NB4 (cell line): ENCODE measurements around the gene BBX.
"Not testable (repeated sequence)": the region's sequence is repeated elsewhere in the genome, so short reads cannot be mapped to it uniquely, and the experiment has no call there.

Experiments
- MYC ChIP-seq: IDR thresholded peaks from 2 replicates; pipeline ENCODE4 v1.6.1; 2011; ENCODE audit warnings: low read depth, low read length
- POLR2A ChIP-seq: IDR thresholded peaks from 2 replicates; pipeline ENCODE4 v1.6.1; 2011; ENCODE audit warnings: mild to moderate bottlenecking; ENCODE audit not compliant: insufficient read length; ENCODE audit errors: extremely low read depth
- TF ChIP-seq, protein P1 (sequence below): IDR thresholded peaks from one replicate; pipeline ENCODE4 v1.5.1; 2012; ENCODE audit warnings: low read depth, low read length
- TF ChIP-seq, protein P2 (sequence below): IDR thresholded peaks from 2 replicates; pipeline ENCODE4 v1.6.1; 2011; ENCODE audit warnings: low read depth, low read length

DNA sequence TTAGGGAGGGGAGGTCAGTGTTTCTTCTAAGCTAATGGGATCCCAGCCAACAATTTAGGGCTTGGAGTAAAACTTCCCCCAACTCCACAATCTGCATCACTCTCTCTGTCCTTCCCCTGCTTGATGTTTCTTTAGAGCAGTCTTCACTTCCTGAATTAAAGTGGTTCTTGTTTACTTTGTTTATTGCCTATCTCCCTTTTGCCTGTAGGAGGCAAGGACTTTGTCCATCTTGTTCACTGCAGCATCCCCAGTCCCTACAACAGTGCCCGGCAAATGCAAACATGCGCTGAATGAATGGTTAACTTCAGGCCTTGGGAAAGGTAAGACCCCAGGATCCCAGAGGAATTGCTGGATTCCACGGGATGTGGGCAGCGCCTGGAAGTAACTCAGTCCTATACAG is 312.2 kb downstream of the BBX start:
- TF ChIP-seq, protein P1, sequence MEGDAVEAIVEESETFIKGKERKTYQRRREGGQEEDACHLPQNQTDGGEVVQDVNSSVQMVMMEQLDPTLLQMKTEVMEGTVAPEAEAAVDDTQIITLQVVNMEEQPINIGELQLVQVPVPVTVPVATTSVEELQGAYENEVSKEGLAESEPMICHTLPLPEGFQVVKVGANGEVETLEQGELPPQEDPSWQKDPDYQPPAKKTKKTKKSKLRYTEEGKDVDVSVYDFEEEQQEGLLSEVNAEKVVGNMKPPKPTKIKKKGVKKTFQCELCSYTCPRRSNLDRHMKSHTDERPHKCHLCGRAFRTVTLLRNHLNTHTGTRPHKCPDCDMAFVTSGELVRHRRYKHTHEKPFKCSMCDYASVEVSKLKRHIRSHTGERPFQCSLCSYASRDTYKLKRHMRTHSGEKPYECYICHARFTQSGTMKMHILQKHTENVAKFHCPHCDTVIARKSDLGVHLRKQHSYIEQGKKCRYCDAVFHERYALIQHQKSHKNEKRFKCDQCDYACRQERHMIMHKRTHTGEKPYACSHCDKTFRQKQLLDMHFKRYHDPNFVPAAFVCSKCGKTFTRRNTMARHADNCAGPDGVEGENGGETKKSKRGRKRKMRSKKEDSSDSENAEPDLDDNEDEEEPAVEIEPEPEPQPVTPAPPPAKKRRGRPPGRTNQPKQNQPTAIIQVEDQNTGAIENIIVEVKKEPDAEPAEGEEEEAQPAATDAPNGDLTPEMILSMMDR: not testable (repeated sequence)
- not testable (repeated sequence) for TF ChIP-seq POLR2A, MYC
- TF ChIP-seq, protein P2, sequence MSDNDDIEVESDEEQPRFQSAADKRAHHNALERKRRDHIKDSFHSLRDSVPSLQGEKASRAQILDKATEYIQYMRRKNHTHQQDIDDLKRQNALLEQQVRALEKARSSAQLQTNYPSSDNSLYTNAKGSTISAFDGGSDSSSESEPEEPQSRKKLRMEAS: not testable (repeated sequence)
